Measurements from ENCODE around the gene NINL. TPM values are rescaled to one million over a fixed set of nuclear protein-coding genes. Genes with fewer than 3 reads are reported as not detected.

NINL gene
- total RNA-seq, 1 donor from 2014 or later, result 2.0 TPM

GRCh38 chr20:25461281-25461650, 124.1 kb downstream of the NINL start:
- intact Hi-C loops (cut with micrococcal nuclease), result no loop called here
- Mint-ChIP-seq H3K4me3 (no peak overlapping the region), H3K4me1 (ENCODE audit: low read depth) (no peaks in the 10 kb centered on the region), H3K27ac (no peak overlapping the region), H3K27me3 (ENCODE audit: insufficient read depth) (no peaks in the 10 kb centered on the region), H3K36me3 (ENCODE audit: low read depth) (no peaks in the 10 kb centered on the region), H3K9me3 (no peaks in the 10 kb centered on the region)
- DNase-seq (ENCODE audit: low spot score), result no peak

DNA sequence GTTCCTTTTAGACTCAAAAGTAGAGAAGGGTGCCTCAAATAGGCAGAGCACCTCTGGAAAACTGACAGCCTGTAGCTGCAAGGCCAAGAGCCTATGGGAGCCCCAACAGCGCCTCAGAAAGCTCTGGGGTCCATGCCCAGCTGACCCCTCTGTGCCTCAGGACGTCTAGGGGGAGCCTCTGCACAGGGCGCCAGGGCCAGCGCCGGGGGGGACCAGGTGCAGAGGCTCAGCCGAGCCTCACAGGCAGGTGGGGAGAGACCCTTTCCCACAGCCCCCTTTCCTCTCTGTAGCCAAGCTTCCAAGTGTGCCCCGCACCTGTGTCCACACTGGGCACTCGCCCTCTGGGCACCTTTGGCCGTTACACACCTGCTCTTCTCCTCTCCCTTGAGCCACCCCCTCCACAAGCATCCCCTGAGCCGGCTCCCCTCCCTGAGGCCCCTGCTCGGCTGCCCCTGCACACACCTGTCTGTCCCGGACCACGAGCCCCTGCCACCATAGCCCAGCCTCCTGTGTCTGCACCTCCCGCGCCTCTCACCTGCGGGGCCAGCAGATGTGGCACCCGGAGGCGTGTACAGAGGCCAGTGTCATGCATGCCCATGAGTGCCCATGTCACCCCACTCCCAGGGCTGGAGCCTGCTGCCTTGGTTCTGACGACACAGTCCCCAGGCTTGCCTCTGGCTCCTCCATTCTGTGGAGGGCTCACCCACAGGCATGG, 124.6 kb downstream of the NINL start:
- H3K27me3 Mint-ChIP-seq (ENCODE audit: insufficient read depth), result no peaks in the 10 kb centered on the region
- DNase-seq (ENCODE audit: low spot score), result no peak
- no peaks in the 10 kb centered on the region for H3K36me3 Mint-ChIP-seq (ENCODE audit: low read depth)
- intact Hi-C loops (cut with micrococcal nuclease), result no loop called here
- no peak overlapping the region for H3K4me3 Mint-ChIP-seq
- no peaks in the 10 kb centered on the region for H3K4me1 Mint-ChIP-seq (ENCODE audit: low read depth)
- no peaks in the 10 kb centered on the region for H3K9me3 Mint-ChIP-seq
- no peak overlapping the region for H3K27ac Mint-ChIP-seq

DNA sequence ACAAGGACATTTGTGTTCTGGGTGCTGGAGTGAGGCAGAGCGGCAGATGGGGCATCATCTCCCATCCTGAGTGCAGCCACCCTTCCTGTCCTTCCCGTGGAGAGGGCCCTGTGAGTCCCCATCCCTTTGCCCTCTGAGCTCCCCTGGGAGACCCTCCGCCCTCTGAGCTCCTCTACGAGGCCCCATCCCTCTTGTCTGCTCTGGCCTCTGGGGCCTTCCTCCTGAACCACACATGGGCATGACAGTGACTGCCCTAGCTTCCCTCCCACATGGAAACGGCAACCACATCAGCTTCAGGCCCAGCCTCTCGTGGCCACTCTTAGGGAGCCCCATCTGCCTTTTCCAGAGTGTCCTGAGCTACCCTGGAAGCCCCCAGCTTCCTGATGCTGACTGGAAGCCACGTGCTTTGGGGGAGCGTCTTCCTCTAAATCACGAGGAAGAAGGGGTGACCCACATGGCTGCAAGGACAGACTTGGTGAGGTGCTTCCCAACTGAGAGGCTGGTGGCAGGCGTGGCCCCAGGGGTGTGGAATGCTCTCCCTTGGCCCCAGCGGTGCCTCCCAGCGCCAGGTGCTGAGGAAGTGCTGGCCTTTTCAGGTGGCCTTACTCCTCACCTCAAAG, 125.3 kb downstream of the NINL start:
- H3K36me3 Mint-ChIP-seq (ENCODE audit: low read depth), result no peaks in the 10 kb centered on the region
- intact Hi-C loops (cut with micrococcal nuclease), result no loop called here

GRCh38 chr20:25459111-25459830, 126.1 kb downstream of the NINL start:
- Mint-ChIP-seq H3K27ac (no peak overlapping the region), H3K4me3 (no peak overlapping the region), H3K27me3 (ENCODE audit: insufficient read depth) (no peaks in the 10 kb centered on the region), H3K9me3 (no peaks in the 10 kb centered on the region), H3K4me1 (ENCODE audit: low read depth) (no peaks in the 10 kb centered on the region), H3K36me3 (ENCODE audit: low read depth) (no peaks in the 10 kb centered on the region)
- no peak for DNase-seq (ENCODE audit: low spot score)
- intact Hi-C loops (cut with micrococcal nuclease), result no loop called here

More for the DNA sequence above, 125.3 kb downstream of the NINL start:
- H3K27ac Mint-ChIP-seq, result no peak overlapping the region
- no peaks in the 10 kb centered on the region for H3K4me1 Mint-ChIP-seq (ENCODE audit: low read depth)
- no peaks in the 10 kb centered on the region for H3K9me3 Mint-ChIP-seq
- no peaks in the 10 kb centered on the region for H3K27me3 Mint-ChIP-seq (ENCODE audit: insufficient read depth)
- no peak for DNase-seq (ENCODE audit: low spot score)
- H3K4me3 Mint-ChIP-seq, result no peak overlapping the region

GRCh38 chr20:25457886-25458680, 127.2 kb downstream of the NINL start:
- H3K4me3 Mint-ChIP-seq, result no peak overlapping the region
- no peaks in the 10 kb centered on the region for H3K4me1 Mint-ChIP-seq (ENCODE audit: low read depth)
- no peaks in the 10 kb centered on the region for H3K36me3 Mint-ChIP-seq (ENCODE audit: low read depth)
- H3K9me3 Mint-ChIP-seq, result no peaks in the 10 kb centered on the region
- H3K27ac Mint-ChIP-seq, result no peak overlapping the region
- DNase-seq (ENCODE audit: low spot score), result no peak
- no peaks in the 10 kb centered on the region for H3K27me3 Mint-ChIP-seq (ENCODE audit: insufficient read depth)
- intact Hi-C loops (cut with micrococcal nuclease), result no loop called here

DNA sequence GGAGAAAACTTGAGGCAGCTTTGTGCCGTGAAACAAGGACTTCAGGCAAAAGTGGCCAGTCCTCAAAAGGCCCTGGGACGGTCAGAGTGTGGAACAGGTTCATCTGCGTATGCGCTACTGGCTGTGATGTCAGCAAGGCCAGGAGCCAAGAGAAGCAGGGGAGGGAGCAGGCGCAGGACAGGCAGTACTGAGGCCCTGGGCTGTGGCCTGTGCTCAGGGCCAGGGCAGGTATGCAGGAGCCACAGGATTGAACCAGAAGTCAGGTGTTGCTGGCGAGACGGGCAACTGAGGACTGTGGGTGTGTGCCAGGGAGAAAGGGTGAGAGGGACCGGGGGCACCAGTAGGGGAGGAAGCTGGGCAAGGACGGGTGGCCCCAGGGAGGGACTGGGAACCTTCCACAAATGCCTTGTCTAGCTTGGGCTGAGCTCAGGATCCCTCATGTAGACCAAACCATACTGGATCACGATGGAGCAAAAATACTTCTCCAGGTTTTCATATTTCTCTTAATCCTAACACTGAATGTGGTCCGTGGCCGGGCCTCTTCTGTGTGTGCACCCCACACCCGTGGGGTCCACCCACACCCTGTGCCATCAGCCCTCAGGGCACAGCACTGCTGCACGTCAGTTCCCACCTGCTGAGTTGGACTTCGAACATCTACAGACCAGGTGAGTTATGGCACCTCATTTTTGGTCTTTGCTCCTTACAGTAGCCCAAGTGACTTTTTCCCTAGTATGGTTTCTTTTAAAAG, 131.0 kb downstream of the NINL start:
- no peak overlapping the region for H3K27ac Mint-ChIP-seq
- no peaks in the 10 kb centered on the region for H3K36me3 Mint-ChIP-seq (ENCODE audit: low read depth)
- intact Hi-C loops (cut with micrococcal nuclease), result no loop called here
- H3K27me3 Mint-ChIP-seq (ENCODE audit: insufficient read depth), result no peaks in the 10 kb centered on the region
- no peak for DNase-seq (ENCODE audit: low spot score)
- H3K9me3 Mint-ChIP-seq, result no peaks in the 10 kb centered on the region
- H3K4me1 Mint-ChIP-seq (ENCODE audit: low read depth), result no peaks in the 10 kb centered on the region
- no peak overlapping the region for H3K4me3 Mint-ChIP-seq

GRCh38 chr20:25453035-25453810, 132.1 kb downstream of the NINL start:
- no peak for DNase-seq (ENCODE audit: low spot score)
- H3K4me3 Mint-ChIP-seq, result no peak overlapping the region
- H3K36me3 Mint-ChIP-seq (ENCODE audit: low read depth), result peaks cover 7% of the 10 kb centered on the region
- no peaks in the 10 kb centered on the region for H3K27me3 Mint-ChIP-seq (ENCODE audit: insufficient read depth)
- H3K4me1 Mint-ChIP-seq (ENCODE audit: low read depth), result no peaks in the 10 kb centered on the region
- no peaks in the 10 kb centered on the region for H3K9me3 Mint-ChIP-seq
- no peak overlapping the region for H3K27ac Mint-ChIP-seq
- intact Hi-C loops (cut with micrococcal nuclease), result no loop called here

DNA sequence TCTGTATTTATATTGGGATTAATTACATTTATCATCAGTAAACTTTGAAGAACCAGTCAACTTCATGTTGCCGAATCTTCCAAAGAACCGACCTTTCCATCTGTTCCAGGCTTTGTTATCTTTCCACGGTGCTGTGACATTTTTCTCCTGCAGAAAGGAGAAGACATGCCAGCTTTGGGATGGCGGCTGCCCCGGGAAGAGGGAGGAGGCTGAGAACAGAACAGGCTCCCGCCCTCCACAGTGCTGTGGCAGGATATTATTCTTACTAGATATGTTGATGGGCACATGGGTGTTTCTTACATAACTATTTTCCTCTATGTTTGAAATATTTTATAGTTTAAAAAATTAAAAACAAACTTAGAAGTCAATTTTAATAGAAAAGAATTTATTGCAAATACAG, 133.0 kb downstream of the NINL start:
- intact Hi-C loops (cut with micrococcal nuclease), result no loop called here
- Mint-ChIP-seq H3K27me3 (ENCODE audit: insufficient read depth) (no peaks in the 10 kb centered on the region), H3K36me3 (ENCODE audit: low read depth) (peaks cover 15% of the 10 kb centered on the region), H3K9me3 (no peaks in the 10 kb centered on the region), H3K4me3 (no peak overlapping the region), H3K27ac (no peak overlapping the region), H3K4me1 (ENCODE audit: low read depth) (no peaks in the 10 kb centered on the region)
- no peak for DNase-seq (ENCODE audit: low spot score)

DNA sequence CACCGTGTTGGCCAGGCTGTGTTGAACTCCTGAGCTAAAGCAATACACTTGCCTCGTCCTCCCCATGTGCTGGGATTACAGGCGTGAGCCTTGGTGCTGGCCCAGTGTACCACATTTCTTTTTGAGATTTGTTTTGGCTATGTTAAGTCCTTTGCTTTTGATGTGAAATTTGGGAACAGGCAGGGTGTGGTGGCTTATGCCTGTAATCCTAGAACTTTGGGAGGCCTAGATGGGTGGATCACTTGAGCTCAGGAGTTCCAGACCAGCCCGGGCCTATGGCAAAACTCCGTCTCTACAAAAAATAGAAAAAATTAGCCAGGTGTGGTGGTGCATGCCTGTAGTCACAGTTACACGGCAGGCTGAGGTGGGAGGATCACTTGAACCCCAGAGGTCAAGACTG, 137.7 kb downstream of the NINL start:
- peaks cover 35% of the 10 kb centered on the region for H3K36me3 Mint-ChIP-seq (ENCODE audit: low read depth)
- intact Hi-C loops (cut with micrococcal nuclease), result no loop called here

DNA sequence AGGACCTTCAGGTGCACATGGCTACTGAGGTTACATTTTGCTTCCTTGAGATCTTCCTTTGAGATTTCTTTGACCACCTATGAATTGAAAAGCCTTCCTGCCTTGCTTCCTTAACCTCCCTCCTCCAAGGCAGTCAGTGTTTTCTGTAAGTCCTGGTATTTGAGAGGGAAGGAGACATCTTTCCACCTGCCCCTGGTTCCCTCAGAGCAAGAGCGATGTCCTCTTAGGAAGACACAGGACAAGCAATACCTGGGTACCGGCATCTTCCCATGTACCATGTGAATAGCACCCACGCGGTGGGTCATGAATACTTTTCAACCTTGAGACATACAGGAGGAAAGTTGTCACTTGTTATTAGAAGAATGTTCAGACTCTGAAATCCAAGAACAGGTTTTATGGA, 140.8 kb downstream of the NINL start:
- Mint-ChIP-seq H3K36me3 (ENCODE audit: low read depth) (peaks cover 43% of the 10 kb centered on the region), H3K27ac (no peak overlapping the region), H3K9me3 (no peaks in the 10 kb centered on the region), H3K27me3 (ENCODE audit: insufficient read depth) (no peaks in the 10 kb centered on the region), H3K4me1 (ENCODE audit: low read depth) (peaks cover 8% of the 10 kb centered on the region), H3K4me3 (no peak overlapping the region)
- intact Hi-C loops (cut with micrococcal nuclease), result no loop called here
- no peak for DNase-seq (ENCODE audit: low spot score)

More for the DNA sequence above, 137.7 kb downstream of the NINL start:
- H3K27ac Mint-ChIP-seq, result no peak overlapping the region
- DNase-seq (ENCODE audit: low spot score), result no peak
- H3K4me3 Mint-ChIP-seq, result no peak overlapping the region
- no peaks in the 10 kb centered on the region for H3K9me3 Mint-ChIP-seq
- H3K4me1 Mint-ChIP-seq (ENCODE audit: low read depth), result peaks cover 8% of the 10 kb centered on the region
- no peaks in the 10 kb centered on the region for H3K27me3 Mint-ChIP-seq (ENCODE audit: insufficient read depth)

DNA sequence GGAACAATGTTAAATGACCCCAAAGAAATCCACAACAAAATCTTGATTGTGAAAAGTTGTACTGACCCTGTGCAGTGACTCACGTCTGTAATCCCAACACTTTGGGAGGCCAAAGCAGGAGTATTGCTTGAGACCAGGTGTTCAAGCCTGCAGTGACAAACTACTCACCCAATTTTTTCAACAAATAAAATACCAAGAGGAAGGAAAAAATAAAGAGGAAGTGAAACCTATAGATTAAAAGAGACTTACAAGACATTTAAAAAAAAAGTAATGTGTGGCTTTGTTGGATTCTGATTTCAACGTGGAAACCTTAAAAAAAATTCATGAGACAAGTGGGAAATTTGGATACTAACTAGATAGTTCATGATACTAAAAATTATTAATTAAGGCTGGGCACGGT, 146.0 kb downstream of the NINL start:
- intact Hi-C loops (cut with micrococcal nuclease), result no loop called here
- H3K4me1 Mint-ChIP-seq (ENCODE audit: low read depth), result peaks cover 5% of the 10 kb centered on the region
- no peak overlapping the region for H3K4me3 Mint-ChIP-seq
- H3K27me3 Mint-ChIP-seq (ENCODE audit: insufficient read depth), result no peaks in the 10 kb centered on the region
- no peak overlapping the region for H3K27ac Mint-ChIP-seq
- peaks cover 31% of the 10 kb centered on the region for H3K36me3 Mint-ChIP-seq (ENCODE audit: low read depth)
- no peaks in the 10 kb centered on the region for H3K9me3 Mint-ChIP-seq
- no peak for DNase-seq (ENCODE audit: low spot score)

DNA sequence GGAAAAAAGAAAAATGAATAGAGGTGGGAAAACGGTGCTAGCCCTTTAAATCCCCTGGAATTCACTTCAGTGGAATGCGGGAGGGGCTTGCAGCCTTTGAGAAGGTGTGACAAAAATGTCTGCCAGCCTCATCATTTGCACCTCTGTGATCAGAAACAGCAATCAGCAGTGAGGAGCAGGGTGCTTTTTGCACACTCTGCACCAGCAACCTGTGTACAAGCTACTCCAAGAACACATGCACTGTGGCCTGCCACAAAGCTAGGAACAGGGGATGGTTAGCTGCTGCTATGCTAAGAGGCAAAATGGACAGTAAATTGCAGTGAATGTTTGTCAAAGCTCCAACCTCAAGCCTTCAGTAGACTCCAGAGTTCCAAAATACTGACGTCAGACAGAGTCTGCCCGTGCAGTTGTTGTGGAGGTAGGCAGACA, 148.2 kb downstream of the NINL start:
- Mint-ChIP-seq H3K27ac (no peak overlapping the region), H3K36me3 (ENCODE audit: low read depth) (peaks cover 34% of the 10 kb centered on the region), H3K27me3 (ENCODE audit: insufficient read depth) (no peaks in the 10 kb centered on the region), H3K4me1 (ENCODE audit: low read depth) (peaks cover 5% of the 10 kb centered on the region), H3K9me3 (no peaks in the 10 kb centered on the region), H3K4me3 (no peak overlapping the region)
- intact Hi-C loops (cut with micrococcal nuclease), result no loop called here
- DNase-seq (ENCODE audit: low spot score), result no peak

Data from activated T-helper 1 cell treated with anti-CD3 and anti-CD28 coated beads, Interleukin-12 subunit alpha, Interleukin-12 subunit beta, Interleukin-2, Interleukin-4 antibody, amounts not matched to agents 30 ng/mL and 10 ng/mL and 1 ng/mL, durations not matched to agents 14 hours and 24 hours and 36 hours (primary cell).